ENCODE data around the gene AIRE. TPM values are rescaled to one million over a fixed set of nuclear protein-coding genes. Genes with fewer than 3 reads are reported as not detected.

AIRE gene
- total and polyA plus RNA-seq, 2 of the 13 experiments (the other 11 are each of a cell fraction or from before 2014, with no cell fraction given): not detected

DNA sequence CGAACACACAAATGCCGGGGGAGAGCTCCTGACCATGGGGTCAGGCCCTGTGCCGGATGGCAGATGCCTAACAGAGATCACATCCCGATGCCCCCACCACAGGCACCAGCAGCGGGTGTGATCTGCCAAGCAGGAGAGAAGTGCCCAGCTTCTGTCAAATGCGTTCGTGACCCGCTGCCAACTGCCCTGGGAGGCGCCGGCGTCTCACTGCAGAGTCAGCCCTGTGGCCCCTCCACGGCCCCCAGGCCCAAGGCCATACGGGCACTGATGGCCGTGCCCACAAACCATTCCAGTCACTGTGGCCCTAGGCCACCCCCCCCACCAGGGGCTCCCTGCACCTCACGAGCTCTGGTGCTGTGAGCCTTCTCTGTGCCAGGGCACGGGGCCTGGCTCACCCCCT is 45.5 kb downstream of the AIRE start (continued):
- TF ChIP-seq, protein P1, sequence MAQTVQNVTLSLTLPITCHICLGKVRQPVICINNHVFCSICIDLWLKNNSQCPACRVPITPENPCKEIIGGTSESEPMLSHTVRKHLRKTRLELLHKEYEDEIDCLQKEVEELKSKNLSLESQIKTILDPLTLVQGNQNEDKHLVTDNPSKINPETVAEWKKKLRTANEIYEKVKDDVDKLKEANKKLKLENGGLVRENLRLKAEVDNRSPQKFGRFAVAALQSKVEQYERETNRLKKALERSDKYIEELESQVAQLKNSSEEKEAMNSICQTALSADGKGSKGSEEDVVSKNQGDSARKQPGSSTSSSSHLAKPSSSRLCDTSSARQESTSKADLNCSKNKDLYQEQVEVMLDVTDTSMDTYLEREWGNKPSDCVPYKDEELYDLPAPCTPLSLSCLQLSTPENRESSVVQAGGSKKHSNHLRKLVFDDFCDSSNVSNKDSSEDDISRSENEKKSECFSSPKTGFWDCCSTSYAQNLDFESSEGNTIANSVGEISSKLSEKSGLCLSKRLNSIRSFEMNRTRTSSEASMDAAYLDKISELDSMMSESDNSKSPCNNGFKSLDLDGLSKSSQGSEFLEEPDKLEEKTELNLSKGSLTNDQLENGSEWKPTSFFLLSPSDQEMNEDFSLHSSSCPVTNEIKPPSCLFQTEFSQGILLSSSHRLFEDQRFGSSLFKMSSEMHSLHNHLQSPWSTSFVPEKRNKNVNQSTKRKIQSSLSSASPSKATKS (CRISPR knock-in tag; IDR thresholded peaks at IDR 0.05): no peak
- TF ChIP-seq NFYC (CRISPR knock-in tag; IDR thresholded peaks at IDR 0.05): no peak
- peak; percentile 27 for TF ChIP-seq AGO2 (optimal IDR thresholded peaks at IDR 0.05; ENCODE audit: low read depth, low read length)
- TF ChIP-seq CHCHD3 (CRISPR knock-in tag; IDR thresholded peaks at IDR 0.05): no peak
- TF ChIP-seq KDM4B (CRISPR knock-in tag; IDR thresholded peaks at IDR 0.05): no peak
- TF ChIP-seq TAF1 (CRISPR knock-in tag; IDR thresholded peaks at IDR 0.05): no peak
- TF ChIP-seq NFE2 (CRISPR knock-in tag; IDR thresholded peaks at IDR 0.05): no peak
- TF ChIP-seq, protein P2, sequence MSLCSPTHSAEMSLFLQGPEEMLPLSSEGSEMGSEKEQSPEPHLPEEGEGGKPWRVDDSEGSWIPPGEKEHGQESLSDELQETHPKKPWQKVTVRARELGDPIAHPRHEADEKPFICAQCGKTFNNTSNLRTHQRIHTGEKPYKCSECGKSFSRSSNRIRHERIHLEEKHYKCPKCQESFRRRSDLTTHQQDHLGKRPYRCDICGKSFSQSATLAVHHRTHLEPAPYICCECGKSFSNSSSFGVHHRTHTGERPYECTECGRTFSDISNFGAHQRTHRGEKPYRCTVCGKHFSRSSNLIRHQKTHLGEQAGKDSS (CRISPR knock-in tag; IDR thresholded peaks at IDR 0.05; ENCODE audit: borderline replicate concordance, low read depth): no peak
- no peak for TF ChIP-seq HNRNPUL1 (IDR thresholded peaks at IDR 0.05; ENCODE audit: low read depth, low read length)
- no peak for TF ChIP-seq PRMT3 (CRISPR knock-in tag; IDR thresholded peaks at IDR 0.05; ENCODE audit: borderline replicate concordance, low read depth)
- TF ChIP-seq GABPB1 (CRISPR knock-in tag; IDR thresholded peaks at IDR 0.05): no peak
- TF ChIP-seq STAG1 (CRISPR knock-in tag; IDR thresholded peaks at IDR 0.05): no peak
- TF ChIP-seq SRSF4 (IDR thresholded peaks at IDR 0.05; ENCODE audit: low read depth, low read length, poor library complexity, severe bottlenecking): no peak
- 0 out of 2 replicates have a peak, but pooled peaks have one; percentile 23 for TF ChIP-seq HNRNPL (IDR thresholded peaks at IDR 0.05; ENCODE audit: low read depth, low read length)
- TF ChIP-seq RARA (CRISPR knock-in tag; IDR thresholded peaks at IDR 0.05): no peak

Data from HepG2 (cell line).